Measurements from ENCODE around the gene MYH6.
"Not testable (repeated sequence)": the region's sequence is repeated elsewhere in the genome, so short reads cannot be mapped to it uniquely, and the experiment has no call there.

MYH6 gene

GRCh38 chr14:23389871-23390270 lies 18.2 kb downstream of the MYH6 start:
- DNase-seq = not testable (repeated sequence)

- DNase-seq = no peak
Observed at GRCh38 chr14:23389396-23389795, 18.7 kb downstream of the MYH6 start.

- DNase-seq = no peak
Observed at GRCh38 chr14:23388996-23389395, 19.1 kb downstream of the MYH6 start.

GRCh38 chr14:23387916-23388882 lies 19.9 kb downstream of the MYH6 start:
- no peak for DNase-seq

- no peak for DNase-seq
Observed at GRCh38 chr14:23386999-23387398, 21.1 kb downstream of the MYH6 start.

GRCh38 chr14:23386266-23386657 lies 21.8 kb downstream of the MYH6 start:
- not testable (repeated sequence) for DNase-seq

GRCh38 chr14:23385642-23386265 lies 22.3 kb downstream of the MYH6 start:
- DNase-seq = no peak

GRCh38 chr14:23385244-23385641 lies 22.8 kb downstream of the MYH6 start:
- no peak for DNase-seq

GRCh38 chr14:23384364-23385080 lies 23.6 kb downstream of the MYH6 start:
- no peak for DNase-seq

- DNase-seq = no peak
Observed at GRCh38 chr14:23382731-23383440, 25.2 kb downstream of the MYH6 start.

- DNase-seq = no peak
Observed at GRCh38 chr14:23382276-23382675, 25.8 kb downstream of the MYH6 start.

GRCh38 chr14:23381871-23382270 lies 26.2 kb downstream of the MYH6 start:
- no peak for DNase-seq

- DNase-seq = no peak
Observed at GRCh38 chr14:23380976-23381375, 27.1 kb downstream of the MYH6 start.

GRCh38 chr14:23380197-23380914 lies 27.7 kb downstream of the MYH6 start:
- no peak for DNase-seq

GRCh38 chr14:23379366-23380196 lies 28.5 kb downstream of the MYH6 start:
- DNase-seq = peak; percentile 67

- DNase-seq = no peak
Observed at GRCh38 chr14:23378612-23379220, 29.4 kb downstream of the MYH6 start.

GRCh38 chr14:23377573-23378563 lies 30.2 kb downstream of the MYH6 start:
- no peak for DNase-seq

GRCh38 chr14:23377198-23377550 lies 30.9 kb downstream of the MYH6 start:
- no peak for DNase-seq

GRCh38 chr14:23376482-23377197 lies 31.4 kb downstream of the MYH6 start, which contains the start of gene CMTM5:
TSS of gene CMTM5 (plus strand) at chr14:23377046. CDS start at chr14:23377252, 206 bp downstream.
- DNase-seq = no peak

Measured in stimulated activated CD4-positive, alpha-beta T cell treated with anti-CD3 and anti-CD28 coated beads, Interleukin-4, amount 100 ng/mL, for 1 hour (primary cell).